Type B pancreatic cell (in vitro differentiated cells): ENCODE data around the gene IL12RB1. TPM values are rescaled to one million over a fixed set of nuclear protein-coding genes. Genes with fewer than 3 reads are reported as not detected.
"Not testable (repeated sequence)": the region's sequence is repeated elsewhere in the genome, so short reads cannot be mapped to it uniquely, and the experiment has no call there.

Experiments used
- DNase-seq: peaks from one replicate; pipeline ENCODE4 v3.0.0; 2021; ENCODE audit warnings: mixed read lengths; ENCODE audit not compliant: unreplicated experiment; ENCODE audit errors: extremely low spot score
- H3K27ac Mint-ChIP-seq: 2 replicates; pipeline ENCODE4 v1.8.0; 2021; ENCODE audit warnings: mild to moderate bottlenecking, mixed read lengths
- H3K27me3 Mint-ChIP-seq: 2 replicates; pipeline ENCODE4 v1.8.0; 2021; ENCODE audit warnings: mixed read lengths
- H3K36me3 Mint-ChIP-seq: 2 replicates; pipeline ENCODE4 v1.8.0; 2021; ENCODE audit warnings: mixed read lengths
- H3K4me1 Mint-ChIP-seq: one replicate; pipeline ENCODE4 v1.8.0; 2021; ENCODE audit warnings: mixed read lengths; ENCODE audit not compliant: unreplicated experiment
- H3K4me3 Mint-ChIP-seq: 2 replicates; pipeline ENCODE4 v1.8.0; 2021; ENCODE audit warnings: mild to moderate bottlenecking, mixed read lengths
- H3K9me3 Mint-ChIP-seq: 2 replicates; pipeline ENCODE4 v1.8.0; 2021; ENCODE audit warnings: mixed read lengths
- CTCF ChIP-seq: fragments of 200-600 bp; sonication (generic); conservative IDR thresholded peaks from 2 replicates; pipeline ENCODE4 v1.5.0; 2021; ENCODE audit warnings: antibody characterized with exemption, mild to moderate bottlenecking
- total RNA-seq: library from RNA; stranded (reverse); gene quantifications from 2 replicates; pipeline ENCODE4 v1.2.1, GENCODE V29; 2021; ENCODE audit warnings: low replicate concordance

Gene IL12RB1
- total RNA-seq, 1 donor from 2014 or later: not detected

- DNase-seq: no peak
- no peak for TF ChIP-seq CTCF
- no peak overlapping the region for H3K27ac Mint-ChIP-seq
- no peaks in the 10 kb centered on the region for H3K4me1 Mint-ChIP-seq
- no peaks in the 10 kb centered on the region for H3K9me3 Mint-ChIP-seq
- H3K27me3 Mint-ChIP-seq: peaks cover 5% of the 10 kb centered on the region
- H3K36me3 Mint-ChIP-seq: no peaks in the 10 kb centered on the region
- no peak overlapping the region for H3K4me3 Mint-ChIP-seq
Observed at GRCh38 chr19:18091217-18091608, 4.5 kb upstream of the IL12RB1 start.

GRCh38 chr19:18090545-18091216 is 3.9 kb upstream of the IL12RB1 start:
- H3K9me3 Mint-ChIP-seq: no peaks in the 10 kb centered on the region

GRCh38 chr19:18089726-18090125 is 3.0 kb upstream of the IL12RB1 start:
- no peaks in the 10 kb centered on the region for H3K9me3 Mint-ChIP-seq
- no peak overlapping the region for H3K27ac Mint-ChIP-seq
- no peak for TF ChIP-seq CTCF
- no peaks in the 10 kb centered on the region for H3K36me3 Mint-ChIP-seq
- DNase-seq: no peak
- H3K27me3 Mint-ChIP-seq: no peaks in the 10 kb centered on the region
- no peaks in the 10 kb centered on the region for H3K4me1 Mint-ChIP-seq
- H3K4me3 Mint-ChIP-seq: no peak overlapping the region

More at GRCh38 chr19:18090545-18091216, 3.9 kb upstream of the IL12RB1 start:
- TF ChIP-seq CTCF: no peak
- no peaks in the 10 kb centered on the region for H3K4me1 Mint-ChIP-seq
- peaks cover 3% of the 10 kb centered on the region for H3K27me3 Mint-ChIP-seq
- DNase-seq: no peak
- no peak overlapping the region for H3K27ac Mint-ChIP-seq
- H3K36me3 Mint-ChIP-seq: no peaks in the 10 kb centered on the region
- no peak overlapping the region for H3K4me3 Mint-ChIP-seq

- not testable (repeated sequence) for H3K4me3 Mint-ChIP-seq, H3K4me1 Mint-ChIP-seq, H3K9me3 Mint-ChIP-seq, H3K27me3 Mint-ChIP-seq, DNase-seq, H3K36me3 Mint-ChIP-seq, H3K27ac Mint-ChIP-seq
Observed at GRCh38 chr19:18089096-18089541, 2.4 kb upstream of the IL12RB1 start.

- no peak for TF ChIP-seq CTCF
- H3K27me3 Mint-ChIP-seq: peaks cover 11% of the 10 kb centered on the region
- DNase-seq: no peak
- H3K36me3 Mint-ChIP-seq: no peaks in the 10 kb centered on the region
- H3K9me3 Mint-ChIP-seq: no peaks in the 10 kb centered on the region
- no peak overlapping the region for H3K27ac Mint-ChIP-seq
- H3K4me1 Mint-ChIP-seq: no peaks in the 10 kb centered on the region
- no peak overlapping the region for H3K4me3 Mint-ChIP-seq
Observed at GRCh38 chr19:18085702-18086457, 854 bp downstream of the IL12RB1 start.
